GM19023 (cell line): ENCODE data around the gene SKIC2.

Source experiments
- ATAC-seq: cut with Tn5 transposase; IDR thresholded peaks from one replicate; pipeline ENCODE4 v1.9.1; 2021; ENCODE audit warnings: mild to moderate bottlenecking, moderate library complexity; ENCODE audit not compliant: unreplicated experiment

SKIC2 gene

DNA sequence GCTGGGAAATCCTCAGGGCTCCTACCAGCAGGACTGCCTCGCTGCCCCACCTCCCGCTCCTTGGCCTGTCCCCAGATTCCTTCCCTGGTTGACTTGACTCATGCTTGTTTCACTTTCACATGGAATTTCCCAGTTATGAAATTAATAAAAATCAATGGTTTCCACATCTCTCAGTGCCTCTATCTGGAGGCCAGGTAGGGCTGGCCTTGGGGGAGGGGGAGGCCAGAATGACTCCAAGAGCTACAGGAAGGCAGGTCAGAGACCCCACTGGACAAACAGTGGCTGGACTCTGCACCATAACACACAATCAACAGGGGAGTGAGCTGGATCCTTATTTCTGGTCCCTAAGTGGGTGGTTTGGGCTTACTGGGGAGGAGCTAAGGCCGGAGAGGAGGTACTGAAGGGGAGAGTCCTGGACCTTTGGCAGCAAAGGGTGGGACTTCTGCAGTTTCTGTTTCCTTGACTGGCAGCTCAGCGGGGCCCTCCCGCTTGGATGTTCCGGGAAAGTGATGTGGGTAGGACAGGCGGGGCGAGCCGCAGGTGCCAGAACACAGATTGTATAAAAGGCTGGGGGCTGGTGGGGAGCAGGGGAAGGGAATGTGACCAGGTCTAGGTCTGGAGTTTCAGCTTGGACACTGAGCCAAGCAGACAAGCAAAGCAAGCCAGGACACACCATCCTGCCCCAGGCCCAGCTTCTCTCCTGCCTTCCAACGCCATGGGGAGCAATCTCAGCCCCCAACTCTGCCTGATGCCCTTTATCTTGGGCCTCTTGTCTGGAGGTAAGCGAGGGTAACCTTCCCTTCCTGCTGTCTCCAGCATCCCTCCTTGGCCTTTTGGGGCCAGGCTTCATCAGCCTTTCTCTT lies 13.2 kb upstream of the SKIC2 start, which contains the start of gene CFB:
CFB (plus strand) TSS at position 589 of the 863 bp plus-strand sequence; CDS start at position 716, 127 bp downstream.
- no peak for ATAC-seq

DNA sequence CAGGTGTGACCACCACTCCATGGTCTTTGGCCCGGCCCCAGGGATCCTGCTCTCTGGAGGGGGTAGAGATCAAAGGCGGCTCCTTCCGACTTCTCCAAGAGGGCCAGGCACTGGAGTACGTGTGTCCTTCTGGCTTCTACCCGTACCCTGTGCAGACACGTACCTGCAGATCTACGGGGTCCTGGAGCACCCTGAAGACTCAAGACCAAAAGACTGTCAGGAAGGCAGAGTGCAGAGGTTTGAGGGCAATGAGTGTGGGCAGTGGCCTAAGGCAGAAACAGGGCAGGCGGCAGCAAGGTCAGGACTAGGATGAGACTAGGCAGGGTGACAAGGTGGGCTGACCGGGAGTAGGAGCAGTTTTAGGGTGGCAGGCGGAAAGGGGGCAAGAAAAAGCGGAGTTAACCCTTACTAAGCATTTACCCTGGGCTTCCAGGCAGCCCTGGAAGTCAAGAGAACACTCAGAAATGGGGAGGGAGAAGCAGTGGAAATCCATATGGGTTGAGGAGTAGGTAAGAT lies 12.5 kb upstream of the SKIC2 start:
- ATAC-seq = no peak

DNA sequence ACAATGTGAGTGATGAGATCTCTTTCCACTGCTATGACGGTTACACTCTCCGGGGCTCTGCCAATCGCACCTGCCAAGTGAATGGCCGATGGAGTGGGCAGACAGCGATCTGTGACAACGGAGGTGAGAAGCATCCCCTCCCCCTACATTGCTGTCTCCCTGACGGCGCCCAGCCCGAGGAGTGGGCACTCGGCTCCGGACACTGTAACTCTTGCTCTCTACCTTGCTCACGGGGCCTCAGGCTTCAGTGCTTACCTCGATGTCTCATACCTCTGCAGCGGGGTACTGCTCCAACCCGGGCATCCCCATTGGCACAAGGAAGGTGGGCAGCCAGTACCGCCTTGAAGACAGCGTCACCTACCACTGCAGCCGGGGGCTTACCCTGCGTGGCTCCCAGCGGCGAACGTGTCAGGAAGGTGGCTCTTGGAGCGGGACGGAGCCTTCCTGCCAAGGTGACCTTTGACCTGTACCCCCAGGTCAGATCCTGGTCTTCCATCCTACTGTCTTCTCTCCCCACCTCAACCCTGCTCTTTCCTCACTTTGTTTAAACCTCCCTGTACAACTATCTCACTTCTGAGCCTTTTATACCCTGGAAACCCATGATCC lies 11.8 kb upstream of the SKIC2 start:
- no peak for ATAC-seq

DNA sequence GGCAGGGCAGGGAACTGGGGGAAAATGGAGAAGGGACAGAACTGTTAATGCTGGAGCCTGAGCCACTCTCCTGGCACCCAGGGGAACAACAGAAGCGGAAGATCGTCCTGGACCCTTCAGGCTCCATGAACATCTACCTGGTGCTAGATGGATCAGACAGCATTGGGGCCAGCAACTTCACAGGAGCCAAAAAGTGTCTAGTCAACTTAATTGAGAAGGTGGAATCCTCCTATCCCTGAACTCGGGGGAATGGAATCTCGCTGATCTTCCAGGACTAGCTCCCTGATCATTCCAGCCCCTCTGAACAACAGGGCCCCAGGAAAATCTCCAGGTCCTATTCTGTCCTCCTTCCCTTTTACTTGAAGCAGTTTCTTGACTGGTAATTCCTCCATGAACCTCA lies 11.1 kb upstream of the SKIC2 start:
- no peak for ATAC-seq

DNA sequence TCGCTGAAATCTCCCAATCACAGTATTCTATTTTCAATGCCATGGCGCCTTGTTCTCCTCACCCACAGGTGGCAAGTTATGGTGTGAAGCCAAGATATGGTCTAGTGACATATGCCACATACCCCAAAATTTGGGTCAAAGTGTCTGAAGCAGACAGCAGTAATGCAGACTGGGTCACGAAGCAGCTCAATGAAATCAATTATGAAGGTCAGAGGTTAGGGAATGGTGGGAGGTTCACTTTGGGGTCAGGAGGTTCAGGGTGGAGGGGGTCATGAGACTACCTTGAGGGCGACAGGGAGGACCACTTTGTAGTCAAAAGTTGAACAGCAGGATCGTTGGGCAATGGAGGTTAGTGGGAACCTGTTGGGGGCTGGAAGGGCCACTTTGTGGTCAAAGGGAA lies 10.7 kb upstream of the SKIC2 start:
- ATAC-seq = no peak

DNA sequence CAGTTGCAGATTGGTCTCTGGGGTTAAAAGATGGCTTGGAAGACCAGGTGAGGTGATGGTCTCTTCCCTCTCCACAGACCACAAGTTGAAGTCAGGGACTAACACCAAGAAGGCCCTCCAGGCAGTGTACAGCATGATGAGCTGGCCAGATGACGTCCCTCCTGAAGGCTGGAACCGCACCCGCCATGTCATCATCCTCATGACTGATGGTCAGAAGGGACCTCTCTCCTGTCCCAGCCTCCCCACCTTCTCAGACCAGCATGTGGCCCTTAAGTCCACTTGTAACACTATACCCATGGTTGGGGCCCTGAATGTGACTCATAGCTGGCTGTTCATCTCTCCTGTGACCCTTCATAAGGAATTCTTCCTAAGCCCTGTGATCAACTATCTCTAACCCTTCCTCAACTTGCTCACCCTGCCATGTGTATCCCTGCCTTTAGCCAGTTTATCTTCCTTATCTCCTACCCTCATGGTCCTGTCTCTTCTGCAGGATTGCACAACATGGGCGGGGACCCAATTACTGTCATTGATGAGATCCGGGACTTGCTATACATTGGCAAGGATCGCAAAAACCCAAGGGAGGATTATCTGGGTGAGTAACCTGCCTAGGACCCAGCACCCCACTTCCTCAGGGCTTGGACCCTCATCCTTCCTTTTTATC lies 10.1 kb upstream of the SKIC2 start:
- no peak for ATAC-seq

DNA sequence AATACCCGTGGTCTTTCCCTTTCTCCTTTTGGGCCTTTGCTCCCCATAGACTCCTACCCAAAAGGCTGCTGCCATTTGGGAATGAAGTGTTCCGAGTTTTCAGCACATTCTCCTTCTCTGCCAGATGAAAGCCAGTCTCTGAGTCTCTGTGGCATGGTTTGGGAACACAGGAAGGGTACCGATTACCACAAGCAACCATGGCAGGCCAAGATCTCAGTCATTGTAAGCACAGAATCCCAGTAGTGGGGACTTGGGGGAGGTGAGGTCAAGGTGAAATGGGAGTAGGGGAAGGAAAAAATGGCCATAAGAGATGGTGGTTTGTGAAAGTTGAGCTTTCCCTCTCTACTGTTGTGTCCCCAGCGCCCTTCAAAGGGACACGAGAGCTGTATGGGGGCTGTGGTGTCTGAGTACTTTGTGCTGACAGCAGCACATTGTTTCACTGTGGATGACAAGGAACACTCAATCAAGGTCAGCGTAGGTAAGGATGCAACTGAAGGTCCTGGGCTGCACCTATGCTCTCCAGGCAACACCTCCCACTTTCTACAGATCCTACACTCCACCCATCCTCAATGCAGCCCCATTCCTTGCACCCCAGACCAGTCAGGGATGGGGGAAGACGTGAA lies 8.9 kb upstream of the SKIC2 start:
- ATAC-seq = no peak

DNA sequence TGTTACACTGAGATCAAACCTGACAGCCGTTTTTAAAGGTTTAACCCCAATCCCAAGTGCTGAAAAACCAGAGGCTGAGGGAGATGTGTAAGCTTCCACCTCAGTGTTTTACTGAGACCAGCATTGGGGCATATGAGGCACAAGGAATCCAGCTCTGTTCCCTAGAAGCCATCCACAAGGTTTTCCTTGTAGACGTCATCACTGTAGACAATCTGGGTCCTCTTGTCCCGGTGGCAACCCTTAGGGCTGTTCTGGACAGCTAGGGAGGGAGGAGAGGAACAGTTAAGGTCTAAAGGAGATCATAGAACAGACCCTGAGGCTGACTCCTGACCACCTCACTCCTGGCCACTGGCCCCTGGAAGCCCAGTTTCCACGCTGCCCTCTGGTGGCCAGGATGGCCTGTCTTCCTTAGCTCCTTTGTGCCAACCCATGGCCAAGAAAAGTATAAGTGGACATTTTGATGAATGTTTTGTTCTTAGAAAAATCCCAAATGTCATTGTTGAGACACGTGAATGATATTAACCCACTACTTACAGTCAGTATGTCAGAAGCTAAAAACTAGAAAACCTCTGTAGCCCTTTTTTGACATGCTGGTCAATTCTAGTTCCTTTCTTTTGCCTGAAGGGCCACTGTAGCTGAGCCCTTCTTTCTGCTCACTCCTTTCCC lies 6.7 kb upstream of the SKIC2 start:
- no peak for ATAC-seq

DNA sequence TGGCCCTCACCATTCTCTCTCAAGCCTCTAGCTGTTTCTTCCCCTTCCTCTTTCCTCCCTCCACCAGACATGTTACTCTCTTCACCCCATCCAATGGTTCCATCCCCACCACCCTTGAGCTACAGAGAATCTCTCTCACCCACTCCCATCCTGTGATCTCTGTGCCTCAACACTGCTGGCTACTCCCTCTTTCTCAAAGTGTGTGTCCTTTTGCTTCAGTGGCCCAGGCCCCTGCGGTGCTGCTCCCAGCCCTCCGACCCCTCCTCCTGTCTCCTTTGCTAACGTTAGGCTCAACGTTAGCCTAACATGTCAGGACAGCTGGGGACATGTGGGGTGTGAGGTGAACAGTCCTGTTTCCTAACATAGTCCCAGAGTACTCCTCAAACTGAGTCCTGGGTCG lies 6.1 kb upstream of the SKIC2 start:
- no peak for ATAC-seq

DNA sequence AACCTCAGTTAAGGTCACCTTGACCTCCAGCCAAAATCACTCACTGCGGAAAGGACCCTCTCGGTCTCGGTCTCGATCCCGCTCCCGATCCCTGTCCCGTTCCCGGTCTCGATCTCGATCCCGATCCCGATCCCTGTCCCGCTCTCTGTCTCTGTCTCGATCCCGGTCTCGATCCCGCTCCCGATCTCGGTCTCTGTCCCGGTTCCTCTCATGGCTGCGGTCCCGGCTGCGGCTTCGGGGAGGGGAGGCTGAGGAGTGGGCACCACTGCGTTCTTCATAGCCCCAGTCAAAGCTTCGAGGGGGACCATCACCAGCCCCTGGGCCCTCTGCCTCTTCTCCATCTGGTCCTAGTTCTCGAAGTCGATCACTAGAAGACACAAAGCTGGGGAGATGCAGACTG lies 4.5 kb upstream of the SKIC2 start:
- no peak for ATAC-seq

DNA sequence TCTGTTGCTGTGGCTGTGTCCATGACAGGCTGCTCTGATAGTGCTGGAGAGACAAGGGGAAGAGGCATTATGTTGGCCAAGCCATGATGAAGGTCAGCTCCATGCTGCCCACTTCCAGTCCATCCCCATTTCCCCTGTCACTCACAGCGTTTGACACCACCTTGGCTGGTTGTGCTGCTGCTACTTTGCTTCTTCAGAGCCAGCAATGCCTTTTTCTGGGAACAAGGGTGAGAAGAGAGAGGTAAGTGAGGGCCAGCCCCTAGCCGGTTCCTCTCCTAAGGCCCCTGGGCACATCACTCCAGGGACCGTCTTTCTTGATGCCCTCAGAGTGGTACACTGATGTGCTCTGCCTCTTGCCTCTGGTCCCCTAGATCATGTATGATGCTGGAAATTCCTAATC lies 2.2 kb upstream of the SKIC2 start:
- ATAC-seq = no peak

DNA sequence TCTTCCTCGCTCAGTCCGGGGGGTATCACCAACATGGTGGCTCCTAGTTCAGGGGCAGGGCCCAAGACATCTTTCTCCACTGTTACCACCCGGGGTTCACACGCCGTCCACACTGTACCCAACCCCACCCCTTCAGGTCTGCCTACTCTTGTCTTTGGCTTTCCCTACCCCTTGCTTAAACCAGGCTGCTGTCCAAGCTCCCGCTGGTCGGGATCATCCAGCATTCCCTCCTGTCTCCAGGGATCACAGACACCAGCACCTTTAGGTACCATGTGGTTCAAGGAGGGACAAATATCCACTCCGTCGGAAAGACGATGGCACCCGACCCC lies 599 bp upstream of the SKIC2 start:
- ATAC-seq = peak; percentile 4

DNA sequence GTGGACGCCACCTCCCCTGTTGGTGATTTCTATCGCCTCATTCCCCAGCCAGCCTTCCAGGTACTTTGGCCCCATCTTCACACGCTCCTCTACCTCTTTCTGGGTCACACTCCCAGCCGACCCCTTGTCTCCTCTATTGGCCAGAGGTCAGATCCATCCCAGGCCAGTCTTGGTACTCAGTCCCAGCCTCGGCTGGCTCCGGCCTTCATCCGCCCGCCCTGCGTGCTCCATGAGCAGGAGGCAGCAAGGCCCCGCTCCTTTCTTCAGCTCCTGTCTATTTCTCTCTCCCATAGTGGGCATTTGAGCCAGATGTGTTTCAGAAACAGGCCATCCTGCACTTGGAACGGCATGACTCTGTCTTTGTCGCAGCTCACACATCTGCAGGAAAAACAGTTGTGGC lies 2.6 kb downstream of the SKIC2 start:
- ATAC-seq = no peak

DNA sequence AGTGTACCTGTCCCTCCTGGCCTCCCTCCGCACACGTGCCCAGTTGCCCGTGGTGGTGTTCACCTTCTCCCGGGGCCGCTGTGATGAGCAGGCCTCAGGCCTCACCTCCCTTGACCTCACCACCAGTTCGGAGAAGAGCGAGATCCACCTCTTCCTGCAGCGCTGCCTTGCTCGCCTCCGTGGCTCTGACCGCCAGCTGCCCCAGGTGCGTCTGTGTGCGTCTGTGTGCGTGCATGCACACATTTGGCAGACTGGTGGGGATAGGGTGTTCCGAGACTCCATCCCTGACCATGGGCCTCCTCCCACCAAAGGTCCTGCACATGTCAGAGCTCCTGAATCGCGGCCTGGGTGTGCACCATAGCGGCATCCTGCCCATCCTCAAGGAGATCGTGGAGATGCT lies 4.9 kb downstream of the SKIC2 start:
- no peak for ATAC-seq

DNA sequence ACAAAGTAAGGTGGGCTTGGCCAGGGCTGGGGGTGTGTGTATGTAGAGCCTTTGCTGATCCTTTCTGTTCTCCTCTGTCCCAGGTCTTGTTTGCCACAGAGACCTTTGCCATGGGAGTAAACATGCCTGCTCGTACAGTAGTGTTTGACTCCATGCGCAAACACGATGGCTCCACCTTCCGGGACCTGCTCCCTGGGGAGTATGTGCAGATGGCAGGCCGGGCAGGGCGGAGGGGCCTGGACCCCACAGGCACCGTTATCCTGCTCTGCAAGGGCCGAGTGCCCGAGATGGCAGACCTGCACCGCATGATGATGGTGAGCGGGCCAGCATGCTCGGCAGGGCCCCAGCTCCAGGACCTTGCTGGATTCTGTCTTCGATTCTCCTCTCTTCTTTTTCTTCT lies 6.7 kb downstream of the SKIC2 start:
- ATAC-seq = no peak

DNA sequence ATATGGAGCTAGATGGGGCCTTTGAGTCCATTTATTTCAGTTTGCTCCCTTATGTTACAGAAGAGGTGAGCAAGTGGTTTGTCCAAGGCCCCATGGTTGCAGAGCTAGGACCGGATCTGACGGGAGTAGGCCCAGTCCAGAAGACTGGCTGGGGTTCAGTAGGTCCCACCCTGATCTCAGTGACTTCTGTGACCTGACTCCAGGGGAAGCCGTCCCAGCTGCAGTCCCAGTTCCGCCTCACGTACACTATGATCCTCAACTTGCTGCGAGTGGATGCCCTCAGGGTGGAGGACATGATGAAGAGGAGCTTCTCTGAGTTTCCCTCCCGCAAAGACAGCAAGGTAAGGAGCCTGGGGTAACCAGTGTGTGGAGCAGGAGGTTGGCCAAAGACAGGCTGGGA lies 7.5 kb downstream of the SKIC2 start:
- no peak for ATAC-seq

DNA sequence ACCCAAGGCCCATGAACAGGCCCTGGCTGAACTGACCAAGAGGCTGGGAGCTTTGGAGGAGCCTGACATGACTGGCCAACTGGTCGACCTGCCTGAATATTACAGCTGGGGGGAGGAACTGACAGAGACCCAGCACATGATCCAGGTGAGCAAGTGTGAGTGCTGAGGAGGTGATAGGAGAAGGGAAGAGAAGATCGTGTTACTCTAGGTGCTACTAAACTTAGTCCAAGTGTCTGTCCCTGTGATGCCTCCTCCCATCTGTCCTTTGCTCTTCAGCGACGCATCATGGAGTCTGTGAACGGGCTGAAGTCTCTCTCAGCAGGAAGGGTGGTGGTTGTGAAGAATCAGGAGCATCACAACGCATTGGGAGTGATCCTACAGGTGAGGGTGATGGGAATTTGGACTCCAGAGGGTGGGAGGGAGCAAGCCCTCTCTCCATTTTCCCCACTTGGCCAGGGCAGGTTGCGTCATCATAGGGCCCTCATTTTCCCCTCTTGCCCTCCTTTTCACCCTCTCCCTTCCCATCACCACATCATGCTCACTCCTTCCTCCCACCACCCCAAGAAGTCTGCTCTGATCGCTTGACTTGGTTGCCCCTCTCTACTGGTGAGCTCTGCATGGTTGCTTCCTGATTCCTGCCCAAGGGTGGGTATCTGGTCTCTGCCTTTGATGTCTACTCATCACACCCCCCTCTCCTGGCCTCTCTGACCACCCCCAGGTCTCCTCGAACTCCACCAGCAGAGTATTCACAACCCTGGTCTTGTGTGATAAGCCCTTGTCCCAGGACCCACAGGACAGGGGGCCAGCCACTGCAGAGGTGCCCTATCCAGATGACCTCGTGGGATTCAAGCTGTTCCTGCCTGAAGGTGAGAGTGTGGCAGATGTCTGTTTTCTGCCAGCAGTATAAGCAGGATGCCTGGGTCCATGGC lies 8.3 kb downstream of the SKIC2 start:
- no peak for ATAC-seq

DNA sequence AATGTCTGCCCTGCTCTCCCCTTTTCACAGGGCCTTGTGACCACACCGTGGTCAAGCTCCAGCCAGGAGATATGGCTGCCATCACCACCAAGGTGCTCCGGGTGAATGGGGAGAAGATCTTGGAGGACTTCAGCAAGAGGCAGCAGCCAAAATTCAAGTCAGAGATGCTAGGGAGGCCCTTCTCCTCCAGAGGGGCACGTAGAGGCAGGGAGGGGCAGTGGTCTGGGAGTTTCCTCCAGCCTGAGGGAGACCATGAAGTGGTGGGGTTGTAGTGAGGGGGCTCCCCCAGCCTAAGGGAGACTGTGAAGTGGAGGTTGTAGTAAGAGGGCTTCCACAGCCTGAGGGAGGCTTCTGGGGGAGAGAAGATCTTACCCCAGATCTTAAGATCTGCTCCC lies 8.9 kb downstream of the SKIC2 start:
- no peak for ATAC-seq

DNA sequence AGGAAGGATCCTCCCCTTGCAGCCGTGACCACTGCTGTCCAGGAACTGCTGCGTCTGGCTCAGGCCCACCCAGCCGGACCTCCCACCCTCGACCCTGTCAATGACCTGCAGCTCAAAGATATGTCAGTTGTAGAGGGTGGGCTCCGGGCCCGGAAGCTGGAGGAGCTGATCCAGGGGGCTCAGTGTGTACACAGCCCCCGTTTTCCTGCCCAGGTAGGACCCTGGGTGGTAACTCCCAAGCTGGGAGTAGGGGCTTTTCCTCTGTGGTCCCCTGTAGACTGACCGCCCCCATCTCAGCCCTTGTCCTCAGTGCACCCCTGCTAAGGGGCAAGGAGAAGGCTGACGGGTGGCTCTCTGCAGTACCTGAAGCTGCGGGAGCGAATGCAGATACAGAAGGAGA lies 9.4 kb downstream of the SKIC2 start:
- ATAC-seq = no peak
